Ishikawa (cell line): ENCODE data around the gene THADA.

ENCODE experiments used
- CEBPB ChIP-seq: IDR thresholded peaks from 2 replicates; pipeline ENCODE4 v1.6.1; 2012
- CREB1 ChIP-seq: IDR thresholded peaks from 2 replicates; pipeline ENCODE4 v1.6.1; 2012; ENCODE audit warnings: low read depth
- EGR1 ChIP-seq: IDR thresholded peaks from 2 replicates; pipeline ENCODE4 v1.6.1; 2012
- EP300 ChIP-seq: IDR thresholded peaks from 2 replicates; pipeline ENCODE4 v1.6.1; 2012; ENCODE audit warnings: borderline replicate concordance
- FOXM1 ChIP-seq: IDR thresholded peaks from 2 replicates; pipeline ENCODE4 v1.6.1; 2012; ENCODE audit warnings: low read depth, borderline replicate concordance
- NFIC ChIP-seq: IDR thresholded peaks from 2 replicates; pipeline ENCODE4 v1.6.1; 2012
- RAD21 ChIP-seq: IDR thresholded peaks from 2 replicates; pipeline ENCODE4 v1.6.1; 2012; ENCODE audit warnings: low read depth
- TAF1 ChIP-seq: IDR thresholded peaks from 2 replicates; pipeline ENCODE4 v1.6.1; 2012; ENCODE audit warnings: low read depth, mild to moderate bottlenecking
- TCF12 ChIP-seq: IDR thresholded peaks from 2 replicates; pipeline ENCODE4 v1.6.1; 2012; ENCODE audit warnings: low read depth
- TEAD4 ChIP-seq: IDR thresholded peaks from 2 replicates; pipeline ENCODE4 v1.6.1; 2012
- YY1 ChIP-seq: IDR thresholded peaks from 2 replicates; pipeline ENCODE4 v1.6.1; 2012; ENCODE audit warnings: low read depth
- ZBTB7A ChIP-seq: IDR thresholded peaks from 2 replicates; pipeline ENCODE4 v1.6.1; 2012; ENCODE audit warnings: low read depth
- TF ChIP-seq, protein P1 (sequence below): IDR thresholded peaks from 2 replicates; pipeline ENCODE4 v1.6.1; 2012; ENCODE audit warnings: low read depth, mild to moderate bottlenecking
- TF ChIP-seq, protein P2 (sequence below): IDR thresholded peaks from 2 replicates; pipeline ENCODE4 v1.6.1; 2012
- TF ChIP-seq, protein P3 (sequence below): IDR thresholded peaks from 2 replicates; pipeline ENCODE4 v1.6.1; 2012

Gene THADA

GRCh38 chr2:43444989-43445645 lies 150.7 kb downstream of the THADA start:
- TF ChIP-seq ZBTB7A (no peak), CEBPB (no peak), RAD21 (no peak), CREB1 (no peak), TCF12 (no peak), NFIC (no peak), EP300 (no peak), YY1 (no peak), EGR1 (no peak), FOXM1 (no peak), TAF1 (no peak), TEAD4 (no peak)
- TF ChIP-seq, protein P1, sequence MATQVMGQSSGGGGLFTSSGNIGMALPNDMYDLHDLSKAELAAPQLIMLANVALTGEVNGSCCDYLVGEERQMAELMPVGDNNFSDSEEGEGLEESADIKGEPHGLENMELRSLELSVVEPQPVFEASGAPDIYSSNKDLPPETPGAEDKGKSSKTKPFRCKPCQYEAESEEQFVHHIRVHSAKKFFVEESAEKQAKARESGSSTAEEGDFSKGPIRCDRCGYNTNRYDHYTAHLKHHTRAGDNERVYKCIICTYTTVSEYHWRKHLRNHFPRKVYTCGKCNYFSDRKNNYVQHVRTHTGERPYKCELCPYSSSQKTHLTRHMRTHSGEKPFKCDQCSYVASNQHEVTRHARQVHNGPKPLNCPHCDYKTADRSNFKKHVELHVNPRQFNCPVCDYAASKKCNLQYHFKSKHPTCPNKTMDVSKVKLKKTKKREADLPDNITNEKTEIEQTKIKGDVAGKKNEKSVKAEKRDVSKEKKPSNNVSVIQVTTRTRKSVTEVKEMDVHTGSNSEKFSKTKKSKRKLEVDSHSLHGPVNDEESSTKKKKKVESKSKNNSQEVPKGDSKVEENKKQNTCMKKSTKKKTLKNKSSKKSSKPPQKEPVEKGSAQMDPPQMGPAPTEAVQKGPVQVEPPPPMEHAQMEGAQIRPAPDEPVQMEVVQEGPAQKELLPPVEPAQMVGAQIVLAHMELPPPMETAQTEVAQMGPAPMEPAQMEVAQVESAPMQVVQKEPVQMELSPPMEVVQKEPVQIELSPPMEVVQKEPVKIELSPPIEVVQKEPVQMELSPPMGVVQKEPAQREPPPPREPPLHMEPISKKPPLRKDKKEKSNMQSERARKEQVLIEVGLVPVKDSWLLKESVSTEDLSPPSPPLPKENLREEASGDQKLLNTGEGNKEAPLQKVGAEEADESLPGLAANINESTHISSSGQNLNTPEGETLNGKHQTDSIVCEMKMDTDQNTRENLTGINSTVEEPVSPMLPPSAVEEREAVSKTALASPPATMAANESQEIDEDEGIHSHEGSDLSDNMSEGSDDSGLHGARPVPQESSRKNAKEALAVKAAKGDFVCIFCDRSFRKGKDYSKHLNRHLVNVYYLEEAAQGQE: no peak
- TF ChIP-seq, protein P2, sequence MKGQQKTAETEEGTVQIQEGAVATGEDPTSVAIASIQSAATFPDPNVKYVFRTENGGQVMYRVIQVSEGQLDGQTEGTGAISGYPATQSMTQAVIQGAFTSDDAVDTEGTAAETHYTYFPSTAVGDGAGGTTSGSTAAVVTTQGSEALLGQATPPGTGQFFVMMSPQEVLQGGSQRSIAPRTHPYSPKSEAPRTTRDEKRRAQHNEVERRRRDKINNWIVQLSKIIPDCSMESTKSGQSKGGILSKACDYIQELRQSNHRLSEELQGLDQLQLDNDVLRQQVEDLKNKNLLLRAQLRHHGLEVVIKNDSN: no peak
- TF ChIP-seq, protein P3, sequence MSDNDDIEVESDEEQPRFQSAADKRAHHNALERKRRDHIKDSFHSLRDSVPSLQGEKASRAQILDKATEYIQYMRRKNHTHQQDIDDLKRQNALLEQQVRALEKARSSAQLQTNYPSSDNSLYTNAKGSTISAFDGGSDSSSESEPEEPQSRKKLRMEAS: no peak

- no peak for TF ChIP-seq EP300
- no peak for TF ChIP-seq CEBPB
- TF ChIP-seq EGR1: no peak
- TF ChIP-seq ZBTB7A: no peak
- no peak for TF ChIP-seq TCF12
- TF ChIP-seq TEAD4: no peak
- no peak for TF ChIP-seq NFIC
- TF ChIP-seq TAF1: no peak
- no peak for TF ChIP-seq CREB1
- TF ChIP-seq, protein P1: no peak
- no peak for TF ChIP-seq RAD21
- TF ChIP-seq YY1: no peak
- TF ChIP-seq, protein P3: no peak
- TF ChIP-seq, protein P2: no peak
- TF ChIP-seq FOXM1: no peak
Measured at GRCh38 chr2:43443282-43443681, 152.6 kb downstream of the THADA start.

- TF ChIP-seq FOXM1 (no peak), TEAD4 (no peak), CREB1 (no peak), RAD21 (no peak), TCF12 (no peak), EGR1 (no peak)
Measured at GRCh38 chr2:43441195-43441594, 154.6 kb downstream of the THADA start.

DNA sequence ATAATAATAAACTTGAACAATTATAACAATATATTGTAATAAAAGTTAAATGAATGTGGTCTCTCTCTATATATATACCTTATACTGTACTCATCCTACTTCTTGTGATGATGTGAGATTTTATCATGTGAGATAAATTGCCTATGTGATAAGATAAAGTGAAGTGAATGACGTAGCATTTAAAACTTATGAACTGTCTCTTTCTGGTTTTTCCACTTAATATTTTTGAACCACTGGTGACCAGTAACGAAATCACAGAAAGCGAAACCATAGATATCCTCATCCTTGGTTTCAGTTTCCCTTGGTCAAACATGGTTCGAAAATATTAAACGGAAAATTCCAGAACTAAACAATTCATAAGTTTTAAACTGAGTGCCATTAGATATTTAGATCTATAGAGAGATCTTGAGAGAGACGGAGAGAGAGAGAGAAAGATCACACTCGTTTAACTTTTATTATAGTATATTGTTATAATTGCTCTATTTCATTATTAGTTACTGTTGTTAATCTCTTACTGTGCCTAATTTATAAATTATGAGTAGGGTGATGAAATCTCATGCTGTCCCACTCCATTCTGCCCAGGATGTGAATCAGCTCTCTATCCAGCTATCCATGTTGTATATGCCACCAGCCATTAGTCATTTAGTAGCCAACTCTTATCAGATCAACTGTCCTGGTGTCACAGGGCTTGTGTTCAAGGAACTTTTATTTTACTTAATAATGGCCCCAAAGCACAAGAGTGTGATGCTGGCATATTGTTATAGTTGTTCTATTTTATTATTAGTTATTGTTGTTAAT lies 156.8 kb downstream of the THADA start:
- TF ChIP-seq RAD21 (no peak), ZBTB7A (no peak), NFIC (no peak), TEAD4 (no peak), YY1 (no peak), TCF12 (no peak), EP300 (no peak), CEBPB (no peak), FOXM1 (no peak), EGR1 (no peak), CREB1 (no peak), TAF1 (no peak)
- TF ChIP-seq, protein P2: no peak
- TF ChIP-seq, protein P3: no peak
- TF ChIP-seq, protein P1: no peak
